K562 (cell line): ENCODE data around the gene FBXL2. TPM values are rescaled to one million over a fixed set of nuclear protein-coding genes. Genes with fewer than 3 reads are reported as not detected.

Source experiments
- ATAC-seq: fragments of 200-7000 bp; cut with Tn5 transposase; 3 replicates; pipeline ENCODE4 v1.9.1; 2020; ENCODE audit warnings: moderate library complexity
- BruUV-seq: library from RNA; stranded (reverse); fragments of 400-500 nt; replicated peaks from 2 replicates; lab custom pipeline; 2021; lab: Mats Ljungman, UMichigan
- CTCF ChIA-PET: fragments of 300-600 bp; formaldehyde crosslinking; extraction: SDS; loops from one replicate; lab custom pipeline; 2021; ENCODE audit warnings: low intra/inter-chr PET ratio; lab: Yijun Ruan, JAX
- POLR2A ChIA-PET: fragments of 300-600, 350-650 bp; sonication (Branson Sonifier 250); formaldehyde crosslinking; extraction: SDS; loops from one replicate; lab custom pipeline; 2021; ENCODE audit warnings: antibody characterized with exemption, inconsistent platforms; lab: Yijun Ruan, JAX
- DNase-seq, 4 experiments: peaks; one replicate each; pipeline versions ENCODE4 v3.0.0 to v3.0.0-alpha.2; 2011 to 2018; ENCODE audit warnings: low spot score in 3 of 4, mixed read lengths in 3 of 4; ENCODE audit errors: extremely low read depth in 1 of 4
- FAIRE-seq: peaks from 2 replicates; lab custom pipeline; 2011; peaks lifted over from hg19 to GRCh38; lab: Jason Lieb, UNC
- H2AFZ ChIP-seq: 2 replicates; pipeline ENCODE4 v1.6.0; 2011; ENCODE audit warnings: low read depth, low read length, control low read depth, inconsistent platforms
- H3K27ac ChIP-seq: fragments of 200-600 bp; 3 replicates; pipeline ENCODE4 v1.8.0; 2011; ENCODE audit warnings: low read depth, mild to moderate bottlenecking, control low read depth, inconsistent platforms, low read length, moderate library complexity, mixed read lengths; ENCODE audit errors: extremely low read depth
- H3K27me3 ChIP-seq, 2 experiments: fragments of 300-600 bp in 1 of 2; 2 replicates in 1 of 2; 3 replicates in 1 of 2; pipeline versions ENCODE4 v1.6.0 to v1.8.0; 2011; ENCODE audit warnings: inconsistent platforms in 2 of 2, low read length in 2 of 2, mild to moderate bottlenecking in 1 of 2, mixed read lengths in 1 of 2, moderate library complexity in 1 of 2; ENCODE audit not compliant: control insufficient read depth in 2 of 2, insufficient read depth in 2 of 2
- H3K36me3 ChIP-seq: fragments of 300-600 bp; 3 replicates; pipeline ENCODE4 v1.8.0; 2011; ENCODE audit warnings: mild to moderate bottlenecking, low read length, inconsistent platforms; ENCODE audit not compliant: control insufficient read depth, insufficient read depth
- H3K4me1 ChIP-seq, 2 experiments: fragments of 200-600 bp in 1 of 2; replicated peaks in 1 of 2; 2 replicates in 1 of 2; 3 replicates in 1 of 2; pipeline versions ENCODE4 v1.5.1 to v1.8.0; 2011; ENCODE audit warnings: inconsistent platforms in 2 of 2, low read length in 2 of 2, mild to moderate bottlenecking in 1 of 2, mixed read lengths in 1 of 2, moderate library complexity in 1 of 2; ENCODE audit not compliant: control insufficient read depth in 2 of 2, insufficient read depth in 2 of 2
- H3K4me2 ChIP-seq: 2 replicates; pipeline ENCODE4 v1.6.1; 2011; ENCODE audit warnings: low read length, control low read depth, inconsistent platforms, mixed read lengths; ENCODE audit not compliant: insufficient read depth
- H3K4me3 ChIP-seq: fragments of 200-600 bp; sonication (generic), shearing (Covaris generic); 2 replicates; pipeline ENCODE4 v1.5.1; 2016; ENCODE audit warnings: control low read depth, inconsistent platforms
- H3K79me2 ChIP-seq: fragments of 200-600 bp; 3 replicates; pipeline ENCODE4 v1.8.0; 2011; ENCODE audit warnings: low read length, inconsistent platforms; ENCODE audit not compliant: control insufficient read depth, insufficient read depth
- H3K9ac ChIP-seq, 2 experiments: 2 replicates each; pipeline versions ENCODE4 v1.6.0 to v1.6.1; 2011; ENCODE audit warnings: low read depth in 2 of 2, low read length in 2 of 2, control low read depth in 1 of 2, inconsistent platforms in 1 of 2, mild to moderate bottlenecking in 1 of 2, mixed read lengths in 1 of 2; ENCODE audit not compliant: insufficient read depth in 1 of 2
- H3K9me1 ChIP-seq: one replicate; pipeline ENCODE4 v1.6.0; 2011; ENCODE audit warnings: inconsistent platforms, mild to moderate bottlenecking, low read length, moderate library complexity; ENCODE audit not compliant: control insufficient read depth, insufficient read depth
- H3K9me3 ChIP-seq: replicated peaks from 2 replicates; pipeline ENCODE4 v1.5.1; 2011; ENCODE audit warnings: low read depth, low read length, inconsistent platforms; ENCODE audit not compliant: control insufficient read depth, insufficient read depth
- H4K20me1 ChIP-seq: replicated peaks from 2 replicates; pipeline ENCODE4 v1.6.1; 2011; ENCODE audit warnings: low read length, inconsistent platforms, mixed read lengths; ENCODE audit not compliant: control insufficient read depth, insufficient read depth
- CBFA2T2 ChIP-seq: fragments of 450-650 bp; conservative IDR thresholded peaks from 2 replicates; pipeline ENCODE4 v1.6.1; 2017; ENCODE audit warnings: mild to moderate bottlenecking
- ELF1 ChIP-seq: fragments of 200-800 bp; sonication (Bioruptor generic); IDR thresholded peaks from 2 replicates; pipeline ENCODE4 v1.6.1; 2016; ENCODE audit warnings: missing genetic modification characterization, missing compliant biosample characterization
- ETS1 ChIP-seq: conservative IDR thresholded peaks from 2 replicates; pipeline ENCODE4 v1.6.1; 2011; ENCODE audit warnings: low read depth, mild to moderate bottlenecking, low read length; ENCODE audit not compliant: control insufficient read depth
- EZH2 ChIP-seq: IDR thresholded peaks from 2 replicates; pipeline ENCODE4 v1.6.1; 2012; ENCODE audit warnings: low read depth, mild to moderate bottlenecking, inconsistent platforms, low read length, borderline replicate concordance
- GABPB2 ChIP-seq: fragments of 250-450 bp; sonication (Bioruptor Pico); conservative IDR thresholded peaks from 2 replicates; pipeline ENCODE4 v1.5.1; 2021; ENCODE audit warnings: mild to moderate bottlenecking
- MTA3 ChIP-seq: fragments of 450-650 bp; formaldehyde crosslinking; IDR thresholded peaks from 2 replicates; pipeline ENCODE4 v1.6.1; 2017; ENCODE audit warnings: mild to moderate bottlenecking, borderline replicate concordance
- PHF8 ChIP-seq: fragments of 200-600 bp; sonication (generic); IDR thresholded peaks from 2 replicates; pipeline ENCODE4 v1.6.1; 2012; ENCODE audit warnings: mixed run types, mild to moderate bottlenecking, inconsistent platforms, low read length, moderate library complexity, borderline replicate concordance
- POLR2AphosphoS5 ChIP-seq: IDR thresholded peaks from 2 replicates; pipeline ENCODE4 v1.6.1; 2011; ENCODE audit warnings: mild to moderate bottlenecking, low read depth, low read length, moderate library complexity; ENCODE audit not compliant: control insufficient read depth, insufficient read depth
- POLR2H ChIP-seq: IDR thresholded peaks from 2 replicates; pipeline ENCODE4 v1.6.1; 2016; ENCODE audit warnings: missing genetic modification characterization, low read depth, mild to moderate bottlenecking, control low read depth, missing compliant biosample characterization, moderate library complexity
- SMAD1 ChIP-seq: fragments of 150-350 bp; IDR thresholded peaks from 2 replicates; pipeline ENCODE4 v1.6.1; 2014; ENCODE audit warnings: low read length, low read depth; ENCODE audit not compliant: partially characterized antibody
- STAT5A ChIP-seq: IDR thresholded peaks from 2 replicates; pipeline ENCODE4 v1.6.1; 2012; ENCODE audit warnings: low read length, inconsistent platforms, borderline replicate concordance
- THRA ChIP-seq: fragments of 450-650 bp; IDR thresholded peaks from 2 replicates; pipeline ENCODE4 v1.6.1; 2017; ENCODE audit warnings: mild to moderate bottlenecking, moderate library complexity
- ZMIZ1 ChIP-seq, 2 experiments: fragments of 150-350 bp in 1 of 2; IDR thresholded peaks; 2 replicates each; pipeline ENCODE4 v1.6.1; 2012 to 2016; ENCODE audit warnings: low read depth in 2 of 2, low read length in 2 of 2, mild to moderate bottlenecking in 1 of 2, moderate library complexity in 1 of 2
- ZNF785 ChIP-seq: fragments of 250-450 bp; sonication (Bioruptor Pico); IDR thresholded peaks from 2 replicates; pipeline ENCODE4 v1.4.0; 2020; ENCODE audit warnings: mild to moderate bottlenecking
- WGBS: fragments of 100-300 bp; shearing (Covaris generic); methylation state at CpG from one replicate; pipeline ENCODE4 v1.1.6; 2016; ENCODE audit warnings: low coverage, mixed read lengths; ENCODE audit not compliant: insufficient coverage; ENCODE audit errors: missing lambda C conversion rate; 5-methylcytosine and 5-hydroxymethylcytosine counted together
- in situ Hi-C: fragments of 300-500 bp; cut with MboI; formaldehyde crosslinking; loops from 4 replicates; pipeline ENCODE4 v1.15.0; 2018; ENCODE audit warnings: inconsistent platforms, mixed read lengths
- intact Hi-C: fragments of 100-400 bp; cut with micrococcal nuclease; formaldehyde crosslinking; loops from 2 replicates; pipeline ENCODE4 v1.14.2; 2022
- polyA plus RNA-seq, 8 experiments: library from polyadenylated mRNA; depleted of rRNA in 4 of 8; stranded (reverse) in 5 of 8; unstranded in 3 of 8; fragments of >200 nt; fragmentation: Nextera tagmentation in 2 of 8; fragmentation: Illumina TruSeq in 1 of 8; extraction: Ambion mirVana in 2 of 8; extraction: Trizol in 1 of 8; gene quantifications; 2 replicates each; pipeline versions ENCODE4 v1.2.1 to v1.2.3, GENCODE V29; 2011 to 2014; ENCODE audit warnings: inconsistent platforms in 1 of 8, missing spikeins in 1 of 8
- total RNA-seq, 7 experiments: library from RNA; depleted of rRNA in 6 of 7; stranded (reverse); fragments of >200 nt in 6 of 7; fragmentation: Illumina TruSeq in 2 of 7; extraction: Trizol in 2 of 7; gene quantifications; 2 replicates each; pipeline versions ENCODE4 v1.2.1 to v1.2.3, GENCODE V29; 2011 to 2021; ENCODE audit warnings: low replicate concordance in 1 of 7

Gene FBXL2
- total and polyA plus RNA-seq, 9 of the 15 experiments (the other 6 are each of a cell fraction or from before 2014, with no cell fraction given), result 1.3 to 6.9 (median 1.9) TPM

GRCh38 chr3:33229947-33230346, 47.3 kb upstream of the FBXL2 start (continued):
- TF ChIP-seq ETS1 (no peak), ELF1 (no peak), CBFA2T2 (peak; percentile 55), ZNF785 (no peak), POLR2H (no peak), PHF8 (no peak)

- no TSS peak for BruUV-seq
- TF ChIP-seq STAT5A (no peak), EZH2 (no peak), MTA3 (no peak), SMAD1 (no peak), POLR2AphosphoS5 (no peak), GABPB2 (CRISPR knock-in tag) (no peak), THRA (no peak), ZMIZ1 (IDR thresholded peaks at IDR 0.05; ENCODE audit: low read depth in 2 of 2, low read length in 2 of 2) (no peak)
Observed at GRCh38 chr3:33231756-33232465, 45.3 kb upstream of the FBXL2 start.

More at GRCh38 chr3:33231756-33232465, 45.3 kb upstream of the FBXL2 start:
- Histone ChIP-seq H3K4me3 (no peak overlapping the region), H3K9me1 (no peaks in the 10 kb centered on the region), H3K27ac (no peak overlapping the region), H3K36me3 (no peaks in the 10 kb centered on the region), H3K27me3 (peaks cover 7 to 8% of the 10 kb centered on the region in 2 experiments; a peak in 2 of 5 replicates), H4K20me1 (0 out of 2 replicates have a peak, but pooled peaks cover 4% of the 10 kb centered on the region), H3K4me2 (no peak overlapping the region), H3K79me2 (no peaks in the 10 kb centered on the region), H3K4me1 (peaks cover 0 to 3% of the 10 kb centered on the region in 2 experiments; a peak in 1 of 5 replicates), H3K9ac (no peak overlapping the region), H3K9me3 (no peaks in the 10 kb centered on the region), H2AFZ (no peak overlapping the region)
- ATAC-seq (no peak), DNase-seq (no peak), FAIRE-seq (no peak)
- intact Hi-C loops, result loop anchor here (10.0 kb wide), 1 partner anchor 287 kb away; no protein-coding TSS in a partner anchor
- in situ Hi-C loops, result no loop called here
- ChIA-PET CTCF (no interaction called here), POLR2A (no interaction called here)
- WGBS, result 2% methylated on average over 5 of the region's 5 CpGs
